ENCODE data around the gene STK4. TPM values are rescaled to one million over a fixed set of nuclear protein-coding genes. Genes with fewer than 3 reads are reported as not detected.

Gene STK4
- total and polyA plus RNA-seq, 2 donors from 2014 or later: 4.3 to 41.0 TPM

DNA sequence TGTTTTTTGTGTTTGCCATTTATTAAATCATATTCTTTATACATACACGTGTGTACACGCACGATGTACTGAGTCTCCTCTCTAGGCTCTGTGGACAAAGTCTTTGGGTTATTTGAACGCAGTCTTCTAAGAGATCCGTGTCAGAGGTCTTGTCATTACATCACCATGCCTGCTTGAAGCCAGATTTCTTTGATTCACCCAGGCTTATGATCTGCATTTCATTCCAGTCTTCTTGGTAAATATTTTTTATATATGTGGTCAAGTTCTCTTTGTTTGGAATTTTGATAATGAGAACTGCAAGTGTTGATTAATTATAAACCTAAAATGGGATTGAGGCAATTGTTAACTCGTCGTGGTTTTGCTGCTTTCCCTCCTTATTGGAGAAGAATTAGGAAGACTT is 100.1 kb downstream of the STK4 start:
- no peak for DNase-seq
- H3K27me3 ChIP-seq (ENCODE audit: control insufficient read depth, insufficient read depth, low read length): no peaks in the 10 kb centered on the region
- H3K36me3 ChIP-seq (ENCODE audit: control insufficient read depth in 2 of 3, insufficient read depth in 3 of 3, low read length in 3 of 3): no peaks in the 10 kb centered on the region
- no peak overlapping the region for H3K9ac ChIP-seq (ENCODE audit: low read length in 3 of 3)
- H3K27ac ChIP-seq (ENCODE audit: low read depth in 2 of 2, low read length in 2 of 2): no peak overlapping the region
- no peaks in the 10 kb centered on the region for H3K9me3 ChIP-seq (ENCODE audit: control insufficient read depth in 2 of 3, insufficient read depth in 1 of 3, low read length in 3 of 3)
- no peak for FAIRE-seq
- intact Hi-C loops (cut with DNase I): no loop called here
- no peak overlapping the region for H3K4me3 ChIP-seq (ENCODE audit: low read length in 3 of 3)
- no peaks in the 10 kb centered on the region for H3K4me1 ChIP-seq (ENCODE audit: control insufficient read depth in 2 of 3, insufficient read depth in 2 of 3, low read depth in 1 of 3, low read length in 3 of 3)
- TF ChIP-seq, protein P1, sequence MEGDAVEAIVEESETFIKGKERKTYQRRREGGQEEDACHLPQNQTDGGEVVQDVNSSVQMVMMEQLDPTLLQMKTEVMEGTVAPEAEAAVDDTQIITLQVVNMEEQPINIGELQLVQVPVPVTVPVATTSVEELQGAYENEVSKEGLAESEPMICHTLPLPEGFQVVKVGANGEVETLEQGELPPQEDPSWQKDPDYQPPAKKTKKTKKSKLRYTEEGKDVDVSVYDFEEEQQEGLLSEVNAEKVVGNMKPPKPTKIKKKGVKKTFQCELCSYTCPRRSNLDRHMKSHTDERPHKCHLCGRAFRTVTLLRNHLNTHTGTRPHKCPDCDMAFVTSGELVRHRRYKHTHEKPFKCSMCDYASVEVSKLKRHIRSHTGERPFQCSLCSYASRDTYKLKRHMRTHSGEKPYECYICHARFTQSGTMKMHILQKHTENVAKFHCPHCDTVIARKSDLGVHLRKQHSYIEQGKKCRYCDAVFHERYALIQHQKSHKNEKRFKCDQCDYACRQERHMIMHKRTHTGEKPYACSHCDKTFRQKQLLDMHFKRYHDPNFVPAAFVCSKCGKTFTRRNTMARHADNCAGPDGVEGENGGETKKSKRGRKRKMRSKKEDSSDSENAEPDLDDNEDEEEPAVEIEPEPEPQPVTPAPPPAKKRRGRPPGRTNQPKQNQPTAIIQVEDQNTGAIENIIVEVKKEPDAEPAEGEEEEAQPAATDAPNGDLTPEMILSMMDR (IDR thresholded peaks at IDR 0.05; ENCODE audit: borderline replicate concordance, extremely low read depth, insufficient read depth): no peak

DNA sequence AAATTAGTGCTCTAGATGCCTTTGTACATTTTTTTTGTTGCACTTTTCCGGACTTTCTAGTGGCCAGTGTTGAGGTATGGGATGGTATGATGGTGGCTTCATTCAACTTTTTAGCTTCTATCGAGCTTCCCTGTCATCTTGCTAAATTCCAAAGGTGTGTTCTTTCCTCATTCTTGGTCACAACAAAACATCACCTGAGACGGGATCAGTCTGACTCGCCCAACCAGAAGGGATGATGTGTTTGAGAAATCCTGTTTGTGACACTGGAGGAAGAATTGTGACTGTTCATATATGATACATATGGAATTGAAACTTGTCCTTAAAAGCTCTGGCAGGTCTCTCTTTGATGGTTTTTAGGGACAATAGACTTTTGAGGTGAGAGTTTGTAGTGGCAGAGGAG is 100.8 kb downstream of the STK4 start:
- DNase-seq (no peak), FAIRE-seq (no peak)
- TF ChIP-seq, protein P1 (IDR thresholded peaks at IDR 0.05; ENCODE audit: borderline replicate concordance, extremely low read depth, insufficient read depth): no peak
- Histone ChIP-seq H3K9me3 (ENCODE audit: control insufficient read depth in 2 of 3, insufficient read depth in 1 of 3, low read length in 3 of 3) (no peaks in the 10 kb centered on the region), H3K4me3 (ENCODE audit: low read length in 3 of 3) (no peak overlapping the region), H3K4me1 (ENCODE audit: control insufficient read depth in 2 of 3, insufficient read depth in 2 of 3, low read depth in 1 of 3, low read length in 3 of 3) (no peaks in the 10 kb centered on the region), H3K36me3 (ENCODE audit: control insufficient read depth in 2 of 3, insufficient read depth in 3 of 3, low read length in 3 of 3) (no peaks in the 10 kb centered on the region), H3K27ac (ENCODE audit: low read depth in 2 of 2, low read length in 2 of 2) (no peak overlapping the region), H3K27me3 (ENCODE audit: control insufficient read depth, insufficient read depth, low read length) (no peaks in the 10 kb centered on the region), H3K9ac (ENCODE audit: low read length in 3 of 3) (no peak overlapping the region)
- intact Hi-C loops (cut with DNase I): no loop called here

DNA sequence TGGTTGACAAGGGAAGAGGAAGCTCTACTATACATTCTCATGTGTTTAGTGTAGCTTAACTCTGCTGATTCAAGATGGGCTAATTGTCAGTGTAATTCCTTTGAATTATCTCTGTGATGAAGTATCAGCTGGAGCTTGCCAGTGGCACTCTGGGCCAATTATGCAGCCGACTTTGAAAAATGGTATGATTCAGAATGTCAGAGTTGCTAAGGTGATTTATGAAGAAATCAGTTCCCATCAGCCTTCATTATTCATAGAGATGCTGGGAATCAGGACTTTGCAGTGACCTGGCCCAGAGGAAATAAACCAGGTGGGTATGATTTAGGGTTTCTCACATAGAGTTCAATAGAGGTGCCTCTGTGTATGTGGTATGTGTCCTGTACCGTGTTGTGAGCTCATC is 101.2 kb downstream of the STK4 start:
- Histone ChIP-seq H3K36me3 (ENCODE audit: control insufficient read depth in 2 of 3, insufficient read depth in 3 of 3, low read length in 3 of 3) (no peaks in the 10 kb centered on the region), H3K27ac (ENCODE audit: low read depth in 2 of 2, low read length in 2 of 2) (no peak overlapping the region), H3K27me3 (ENCODE audit: control insufficient read depth, insufficient read depth, low read length) (no peaks in the 10 kb centered on the region), H3K9ac (ENCODE audit: low read length in 3 of 3) (no peak overlapping the region), H3K4me1 (ENCODE audit: control insufficient read depth in 2 of 3, insufficient read depth in 2 of 3, low read depth in 1 of 3, low read length in 3 of 3) (no peaks in the 10 kb centered on the region), H3K4me3 (ENCODE audit: low read length in 3 of 3) (no peak overlapping the region), H3K9me3 (ENCODE audit: control insufficient read depth in 2 of 3, insufficient read depth in 1 of 3, low read length in 3 of 3) (no peaks in the 10 kb centered on the region)
- DNase-seq (no peak), FAIRE-seq (no peak)
- TF ChIP-seq, protein P1 (IDR thresholded peaks at IDR 0.05; ENCODE audit: borderline replicate concordance, extremely low read depth, insufficient read depth): no peak
- intact Hi-C loops (cut with DNase I): no loop called here

DNA sequence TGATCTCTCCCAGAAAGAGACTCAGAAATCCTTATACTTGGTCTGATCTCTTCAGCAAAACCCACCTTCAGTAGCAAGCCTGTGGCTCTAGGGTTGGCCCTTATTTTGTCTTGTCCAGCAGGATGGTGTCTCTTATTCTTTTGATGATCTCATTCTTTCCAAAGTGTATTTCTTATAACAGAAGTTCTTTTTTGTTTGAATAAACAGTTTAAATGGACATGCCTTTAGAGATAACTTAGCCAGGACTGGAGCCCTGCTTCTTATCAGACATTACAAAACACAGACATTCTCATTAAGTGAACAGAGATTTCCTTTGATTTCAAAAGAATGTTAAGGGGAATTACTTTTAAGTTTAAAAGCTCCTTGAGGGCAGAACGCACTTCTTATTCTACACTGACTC is 102.9 kb downstream of the STK4 start:
- no peaks in the 10 kb centered on the region for H3K27me3 ChIP-seq (ENCODE audit: control insufficient read depth, insufficient read depth, low read length)
- TF ChIP-seq, protein P1 (IDR thresholded peaks at IDR 0.05; ENCODE audit: borderline replicate concordance, extremely low read depth, insufficient read depth): no peak
- H3K9me3 ChIP-seq (ENCODE audit: control insufficient read depth in 2 of 3, insufficient read depth in 1 of 3, low read length in 3 of 3): no peaks in the 10 kb centered on the region
- intact Hi-C loops (cut with DNase I): no loop called here
- no peak overlapping the region for H3K4me3 ChIP-seq (ENCODE audit: low read length in 3 of 3)
- no peaks in the 10 kb centered on the region for H3K4me1 ChIP-seq (ENCODE audit: control insufficient read depth in 2 of 3, insufficient read depth in 2 of 3, low read depth in 1 of 3, low read length in 3 of 3)
- H3K36me3 ChIP-seq (ENCODE audit: control insufficient read depth in 2 of 3, insufficient read depth in 3 of 3, low read length in 3 of 3): no peaks in the 10 kb centered on the region
- no peak for FAIRE-seq
- H3K9ac ChIP-seq (ENCODE audit: low read length in 3 of 3): no peak overlapping the region
- no peak for DNase-seq
- H3K27ac ChIP-seq (ENCODE audit: low read depth in 2 of 2, low read length in 2 of 2): no peak overlapping the region

Measured in kidney (tissue), 14 donors.